NB4 (cell line): Measurements from ENCODE around the gene NIBAN1.

ENCODE experiments used
- MYC ChIP-seq: IDR thresholded peaks from 2 replicates; pipeline ENCODE4 v1.6.1; 2011; ENCODE audit warnings: low read depth, low read length
- POLR2A ChIP-seq: IDR thresholded peaks from 2 replicates; pipeline ENCODE4 v1.6.1; 2011; ENCODE audit warnings: mild to moderate bottlenecking; ENCODE audit not compliant: insufficient read length; ENCODE audit errors: extremely low read depth
- TF ChIP-seq, protein P1 (sequence below): IDR thresholded peaks from one replicate; pipeline ENCODE4 v1.5.1; 2012; ENCODE audit warnings: low read depth, low read length

DNA sequence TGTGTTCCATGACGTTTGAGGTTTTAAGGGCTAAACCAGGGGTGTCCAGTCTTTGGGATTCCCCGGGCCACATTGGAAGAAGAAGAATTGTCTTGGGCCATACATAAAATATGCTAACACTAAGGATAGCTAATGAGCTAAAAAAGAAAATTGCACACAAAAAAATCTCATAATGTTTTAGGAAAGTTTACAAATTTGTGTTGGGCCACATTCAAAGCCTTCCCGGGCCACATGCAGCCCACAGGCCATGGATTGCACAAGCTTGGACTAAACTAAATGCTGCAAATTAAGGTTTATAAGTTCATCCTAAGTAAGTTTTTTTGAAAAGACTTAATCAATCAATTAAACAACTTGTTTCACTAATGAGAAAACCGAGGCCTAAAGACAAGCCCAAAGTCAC lies 21.9 kb downstream of the NIBAN1 start:
- TF ChIP-seq, protein P1, sequence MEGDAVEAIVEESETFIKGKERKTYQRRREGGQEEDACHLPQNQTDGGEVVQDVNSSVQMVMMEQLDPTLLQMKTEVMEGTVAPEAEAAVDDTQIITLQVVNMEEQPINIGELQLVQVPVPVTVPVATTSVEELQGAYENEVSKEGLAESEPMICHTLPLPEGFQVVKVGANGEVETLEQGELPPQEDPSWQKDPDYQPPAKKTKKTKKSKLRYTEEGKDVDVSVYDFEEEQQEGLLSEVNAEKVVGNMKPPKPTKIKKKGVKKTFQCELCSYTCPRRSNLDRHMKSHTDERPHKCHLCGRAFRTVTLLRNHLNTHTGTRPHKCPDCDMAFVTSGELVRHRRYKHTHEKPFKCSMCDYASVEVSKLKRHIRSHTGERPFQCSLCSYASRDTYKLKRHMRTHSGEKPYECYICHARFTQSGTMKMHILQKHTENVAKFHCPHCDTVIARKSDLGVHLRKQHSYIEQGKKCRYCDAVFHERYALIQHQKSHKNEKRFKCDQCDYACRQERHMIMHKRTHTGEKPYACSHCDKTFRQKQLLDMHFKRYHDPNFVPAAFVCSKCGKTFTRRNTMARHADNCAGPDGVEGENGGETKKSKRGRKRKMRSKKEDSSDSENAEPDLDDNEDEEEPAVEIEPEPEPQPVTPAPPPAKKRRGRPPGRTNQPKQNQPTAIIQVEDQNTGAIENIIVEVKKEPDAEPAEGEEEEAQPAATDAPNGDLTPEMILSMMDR: no peak
- TF ChIP-seq MYC (no peak), POLR2A (no peak)
